WI38 (cell line): ENCODE data around the gene PRPF40A.

Experiments used
- H3K4me3 ChIP-seq: 2 replicates; pipeline ENCODE4 v1.5.1; 2011; ENCODE audit warnings: low read depth, mild to moderate bottlenecking, control low read depth, low read length
- TF ChIP-seq, protein P1 (sequence below): IDR thresholded peaks from 2 replicates; pipeline ENCODE4 v1.5.1; 2012; ENCODE audit warnings: low read depth, mild to moderate bottlenecking, control low read depth, low read length

PRPF40A gene

DNA sequence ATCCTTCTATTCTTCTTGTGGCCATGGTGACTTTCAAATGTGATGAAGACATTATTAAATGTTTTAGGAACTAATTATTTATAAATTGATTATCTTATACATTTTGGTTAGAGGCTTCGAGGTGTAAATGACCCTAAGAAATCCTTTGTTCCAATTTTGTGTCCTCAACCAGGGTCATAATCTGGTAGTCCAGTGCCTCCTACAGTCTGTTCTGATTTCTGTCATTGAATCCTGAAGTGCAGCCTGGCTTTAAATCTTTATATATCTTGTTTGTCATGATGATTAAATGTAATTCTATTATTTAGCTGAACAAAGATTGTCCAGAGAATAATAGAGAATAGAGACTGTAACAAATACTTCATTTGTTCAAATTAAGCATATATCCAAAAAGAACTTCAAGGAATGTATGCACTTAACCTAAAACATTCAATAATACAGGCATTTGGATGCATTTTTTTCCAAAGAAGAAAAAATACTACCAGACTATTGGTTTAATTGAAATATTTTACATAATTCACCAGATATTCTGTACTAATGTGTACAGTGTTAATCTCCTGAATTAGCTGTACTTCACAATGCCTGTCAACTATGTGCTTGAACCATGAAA is 89.8 kb downstream of the PRPF40A start:
- no peak overlapping the region for H3K4me3 ChIP-seq
- TF ChIP-seq, protein P1, sequence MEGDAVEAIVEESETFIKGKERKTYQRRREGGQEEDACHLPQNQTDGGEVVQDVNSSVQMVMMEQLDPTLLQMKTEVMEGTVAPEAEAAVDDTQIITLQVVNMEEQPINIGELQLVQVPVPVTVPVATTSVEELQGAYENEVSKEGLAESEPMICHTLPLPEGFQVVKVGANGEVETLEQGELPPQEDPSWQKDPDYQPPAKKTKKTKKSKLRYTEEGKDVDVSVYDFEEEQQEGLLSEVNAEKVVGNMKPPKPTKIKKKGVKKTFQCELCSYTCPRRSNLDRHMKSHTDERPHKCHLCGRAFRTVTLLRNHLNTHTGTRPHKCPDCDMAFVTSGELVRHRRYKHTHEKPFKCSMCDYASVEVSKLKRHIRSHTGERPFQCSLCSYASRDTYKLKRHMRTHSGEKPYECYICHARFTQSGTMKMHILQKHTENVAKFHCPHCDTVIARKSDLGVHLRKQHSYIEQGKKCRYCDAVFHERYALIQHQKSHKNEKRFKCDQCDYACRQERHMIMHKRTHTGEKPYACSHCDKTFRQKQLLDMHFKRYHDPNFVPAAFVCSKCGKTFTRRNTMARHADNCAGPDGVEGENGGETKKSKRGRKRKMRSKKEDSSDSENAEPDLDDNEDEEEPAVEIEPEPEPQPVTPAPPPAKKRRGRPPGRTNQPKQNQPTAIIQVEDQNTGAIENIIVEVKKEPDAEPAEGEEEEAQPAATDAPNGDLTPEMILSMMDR = peak; percentile 42

DNA sequence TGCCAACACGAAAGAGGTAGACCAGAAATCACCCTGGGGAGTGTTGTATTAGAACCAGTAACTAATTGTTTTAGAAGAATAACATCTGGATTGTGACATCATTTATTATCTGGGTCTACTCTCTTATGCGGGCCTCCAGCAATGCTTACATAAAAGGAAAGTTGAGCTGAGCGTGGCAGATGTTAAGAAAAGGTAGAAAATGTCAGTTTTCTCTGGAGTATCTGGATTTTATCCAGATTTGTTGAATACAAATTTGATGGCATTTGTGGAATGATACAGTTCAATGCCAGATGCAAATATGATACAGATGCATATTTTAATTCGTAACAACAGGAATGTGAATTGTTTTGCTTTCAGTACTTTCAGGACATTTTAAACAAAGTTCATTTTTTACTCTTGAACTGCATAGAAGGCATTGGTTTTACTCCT is 90.3 kb downstream of the PRPF40A start:
- no peak overlapping the region for H3K4me3 ChIP-seq
- TF ChIP-seq, protein P1 = no peak

DNA sequence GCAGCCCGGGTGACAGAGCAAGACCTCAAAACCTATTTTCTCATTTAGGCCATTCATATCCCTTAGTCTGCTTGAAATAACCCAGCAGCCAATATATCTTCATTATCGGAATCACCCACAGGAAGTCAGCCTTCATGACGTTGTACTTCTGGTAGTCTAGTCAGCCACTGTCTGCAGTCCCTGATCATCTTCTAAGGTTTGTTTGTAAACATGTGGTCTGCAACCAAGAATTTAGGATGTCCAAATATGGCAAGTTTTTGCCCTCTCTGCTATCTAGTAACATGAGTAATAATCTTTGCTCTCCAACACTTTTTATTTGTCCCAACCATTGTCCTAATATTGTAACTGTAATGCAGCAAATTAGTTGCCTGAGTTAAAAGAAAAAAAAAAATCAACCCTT is 92.5 kb downstream of the PRPF40A start:
- no peak overlapping the region for H3K4me3 ChIP-seq
- TF ChIP-seq, protein P1 = no peak

DNA sequence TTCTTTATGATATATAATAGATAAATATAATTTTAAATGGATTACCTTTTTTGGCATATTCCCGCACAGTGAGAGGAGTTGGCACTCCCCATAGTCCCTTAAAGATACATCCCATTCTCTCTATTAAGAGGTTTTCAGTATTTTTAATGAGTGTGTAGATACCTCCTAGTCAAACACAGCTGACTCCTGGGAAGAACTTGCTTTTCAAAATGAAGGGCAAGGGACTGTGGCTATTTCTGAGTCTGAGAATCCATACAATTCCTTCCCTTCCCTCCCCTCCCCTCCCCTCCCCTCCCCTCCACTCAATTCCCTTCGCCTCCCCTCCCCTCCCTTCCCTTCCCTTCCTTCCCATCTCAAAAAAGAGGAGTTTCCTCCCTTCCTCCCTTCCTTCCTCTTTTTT is 93.5 kb downstream of the PRPF40A start:
- TF ChIP-seq, protein P1 = no peak
- no peak overlapping the region for H3K4me3 ChIP-seq

DNA sequence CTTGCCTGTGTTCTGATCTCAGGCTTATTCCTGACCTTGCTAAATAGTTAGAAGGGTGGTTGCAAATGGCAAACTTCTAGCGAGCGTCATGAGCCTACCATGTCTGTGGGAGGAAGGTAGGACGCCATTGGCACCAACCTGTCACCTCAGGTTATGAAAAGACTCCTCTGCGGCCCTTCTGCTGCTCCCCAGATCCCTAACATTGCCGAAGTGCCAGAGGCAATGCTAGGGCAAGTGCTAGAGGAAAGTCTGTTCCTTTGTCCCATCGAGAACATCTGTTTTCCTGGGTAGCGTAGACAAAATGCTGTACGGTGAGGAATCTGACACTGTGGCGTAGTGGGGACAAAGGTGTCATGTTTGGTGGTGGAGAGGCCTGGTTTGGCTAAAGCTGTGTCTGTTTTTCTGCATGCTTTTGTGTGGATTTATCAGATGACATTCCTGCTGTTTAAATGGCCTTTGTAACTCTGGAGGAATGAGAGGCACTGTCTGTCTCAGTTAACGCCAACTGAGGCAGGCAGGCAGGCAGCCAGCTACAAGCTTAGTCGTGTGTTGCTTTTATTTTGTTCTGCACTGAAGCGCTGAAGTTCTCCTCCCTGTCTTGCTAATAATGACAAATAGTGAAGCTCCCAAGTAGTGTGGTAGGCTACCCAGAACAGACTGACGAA is 94.1 kb downstream of the PRPF40A start:
- H3K4me3 ChIP-seq = no peak overlapping the region
- TF ChIP-seq, protein P1 = no peak

DNA sequence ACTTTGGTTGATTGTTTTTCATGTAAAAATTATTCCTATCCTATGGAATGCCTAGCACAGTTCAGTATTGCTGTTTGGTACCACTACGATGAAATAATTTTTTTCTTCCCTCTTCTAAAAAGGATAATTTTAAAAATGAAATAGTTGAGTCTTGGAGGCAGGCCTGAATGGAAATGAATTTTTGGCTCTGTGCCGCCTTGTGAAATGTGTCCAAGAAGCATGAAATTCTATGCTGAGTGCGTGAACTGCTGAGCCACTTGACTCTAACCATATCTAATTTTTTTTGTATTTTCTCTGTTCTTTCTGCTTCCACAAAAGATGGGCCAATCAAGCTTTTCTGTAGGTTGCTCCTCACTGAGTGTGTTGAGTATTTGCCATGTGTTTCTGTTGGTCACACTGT is 95.0 kb downstream of the PRPF40A start:
- TF ChIP-seq, protein P1 = no peak

DNA sequence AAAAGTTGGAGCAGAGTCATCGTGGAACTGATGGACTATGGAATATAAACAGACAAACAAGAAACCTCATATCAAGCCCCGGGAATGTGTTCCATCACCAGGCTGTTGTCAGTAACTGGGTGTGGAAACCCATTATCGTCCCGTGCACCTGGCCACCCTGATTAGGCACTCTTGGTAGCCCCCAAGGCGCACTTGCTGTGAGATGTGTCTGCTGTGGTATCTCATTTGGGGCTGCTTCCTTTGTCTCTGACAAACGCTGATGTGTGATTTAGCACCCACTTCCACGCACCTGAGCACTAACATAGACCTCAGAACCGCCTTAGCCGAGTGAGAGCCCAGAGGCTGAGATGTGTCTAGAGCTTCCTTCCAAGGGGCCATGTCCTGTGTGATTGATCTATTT is 96.3 kb downstream of the PRPF40A start:
- TF ChIP-seq, protein P1 = no peak
- no peak overlapping the region for H3K4me3 ChIP-seq

More for the DNA sequence above, 95.0 kb downstream of the PRPF40A start:
- H3K4me3 ChIP-seq = no peak overlapping the region
